ENCODE measurements around the gene EXOC6.

Gene EXOC6

DNA sequence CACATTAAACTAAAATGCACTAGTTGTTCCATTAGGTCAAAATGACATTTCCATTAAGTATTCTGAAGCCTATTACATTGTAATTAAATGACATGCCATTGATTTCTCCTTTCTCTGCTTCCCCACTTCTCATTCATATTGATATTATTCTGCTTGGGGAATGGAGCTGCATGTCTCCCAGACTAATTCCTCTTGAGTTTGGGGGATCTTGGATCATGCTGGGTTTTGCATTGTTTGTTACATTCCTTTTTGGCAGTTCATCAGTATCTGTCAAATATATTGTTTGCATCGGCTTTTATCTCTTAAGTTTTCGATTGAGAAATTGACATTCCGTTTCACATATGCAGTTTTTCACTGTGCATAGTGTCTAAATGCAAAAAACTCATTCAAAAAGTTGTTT is 147.2 kb downstream of the EXOC6 start:
- no peak overlapping the region for H3K9ac ChIP-seq (ENCODE audit: low read depth, low read length)
- H3K27me3 ChIP-seq (ENCODE audit: insufficient read depth, low read length), result no peaks in the 10 kb centered on the region
- no peaks in the 10 kb centered on the region for H3K36me3 ChIP-seq (ENCODE audit: insufficient read depth, low read depth, low read length)
- H3K27ac ChIP-seq (ENCODE audit: low read length), result no peak overlapping the region
- H3K4me3 ChIP-seq (ENCODE audit: low read length), result peak overlapping the region; percentile 25; the same call in 1 of the 2 replicates
- peaks cover 19% of the 10 kb centered on the region for H3K4me1 ChIP-seq (ENCODE audit: insufficient read depth, low read length)
- H3K9me3 ChIP-seq (ENCODE audit: insufficient read depth, low read depth, low read length), result no peaks in the 10 kb centered on the region

DNA sequence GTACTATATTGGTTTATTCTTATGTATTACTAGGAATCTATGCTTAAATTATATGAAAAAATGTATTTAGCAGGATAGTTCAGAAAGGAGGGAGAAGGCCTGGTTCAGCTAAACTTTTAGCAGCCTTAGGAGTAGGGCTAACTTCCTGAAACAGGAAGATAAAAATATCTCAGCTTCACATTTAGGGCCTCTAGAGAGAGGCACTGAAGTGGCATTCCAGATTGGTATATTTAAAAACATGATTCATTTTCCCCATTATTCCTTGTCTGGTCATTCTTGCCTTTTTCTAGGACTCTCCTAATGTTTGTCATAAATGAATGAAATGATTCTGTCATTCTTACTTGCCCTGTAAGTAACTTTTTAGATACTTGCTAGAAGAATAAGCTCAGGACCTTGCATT is 149.3 kb downstream of the EXOC6 start:
- H3K27me3 ChIP-seq (ENCODE audit: insufficient read depth, low read length), result no peaks in the 10 kb centered on the region
- H3K4me3 ChIP-seq (ENCODE audit: low read length), result no peak overlapping the region
- H3K4me1 ChIP-seq (ENCODE audit: insufficient read depth, low read length), result peaks cover 19% of the 10 kb centered on the region
- no peaks in the 10 kb centered on the region for H3K9me3 ChIP-seq (ENCODE audit: insufficient read depth, low read depth, low read length)
- no peak overlapping the region for H3K27ac ChIP-seq (ENCODE audit: low read length)
- no peak overlapping the region for H3K9ac ChIP-seq (ENCODE audit: low read depth, low read length)
- no peaks in the 10 kb centered on the region for H3K36me3 ChIP-seq (ENCODE audit: insufficient read depth, low read depth, low read length)

DNA sequence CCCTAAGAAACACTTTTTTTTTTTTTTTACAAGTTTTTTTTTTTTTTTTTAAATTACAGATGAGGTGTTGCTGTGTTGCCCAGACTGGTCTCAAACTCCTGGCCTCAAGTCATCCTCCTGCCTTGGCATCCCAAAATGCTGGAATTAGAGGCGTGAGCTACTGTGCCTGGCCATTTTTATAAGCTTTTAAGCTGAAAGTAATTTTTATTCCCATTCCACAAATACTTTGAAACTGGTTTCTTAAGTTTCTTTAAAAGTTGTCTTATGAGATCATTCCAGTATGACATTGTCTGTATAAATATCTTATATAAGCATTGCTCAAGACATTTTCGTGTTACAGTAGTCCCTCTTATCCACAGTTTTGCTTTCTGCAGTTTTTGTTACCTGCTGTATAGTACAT is 150.9 kb downstream of the EXOC6 start:
- Histone ChIP-seq H3K27ac (ENCODE audit: low read length) (no peak overlapping the region), H3K9ac (ENCODE audit: low read depth, low read length) (no peak overlapping the region), H3K4me3 (ENCODE audit: low read length) (no peak overlapping the region), H3K4me1 (ENCODE audit: insufficient read depth, low read length) (peaks cover 12% of the 10 kb centered on the region), H3K36me3 (ENCODE audit: insufficient read depth, low read depth, low read length) (no peaks in the 10 kb centered on the region), H3K9me3 (ENCODE audit: insufficient read depth, low read depth, low read length) (no peaks in the 10 kb centered on the region), H3K27me3 (ENCODE audit: insufficient read depth, low read length) (no peaks in the 10 kb centered on the region)

DNA sequence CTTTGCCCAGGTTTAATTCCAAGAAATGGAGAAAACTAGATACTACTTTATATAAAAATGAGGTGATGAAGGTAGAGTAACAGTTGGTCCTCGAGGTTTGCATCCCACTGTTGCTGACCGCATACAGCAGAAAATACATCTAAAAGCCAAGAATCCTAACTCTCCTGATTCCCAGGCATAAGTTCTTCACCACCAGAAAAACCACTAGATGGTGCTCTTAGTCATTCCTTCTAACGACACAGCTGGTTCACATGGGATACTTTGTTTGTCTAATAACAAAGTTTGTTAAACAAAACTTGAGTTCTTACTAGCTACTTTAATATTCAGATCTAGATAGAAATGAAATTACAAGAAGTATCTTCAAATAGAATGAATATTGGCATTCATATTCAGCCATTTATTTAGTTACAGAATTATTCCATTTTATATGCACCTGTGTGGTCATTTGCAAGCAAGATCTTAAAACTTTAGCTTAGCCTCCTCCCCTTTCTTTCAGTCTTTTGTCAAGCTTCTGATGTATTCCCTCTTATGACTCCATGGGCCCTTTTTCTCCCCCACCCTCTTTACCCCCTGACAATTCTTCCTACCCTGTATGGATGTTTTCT is 158.2 kb downstream of the EXOC6 start:
- H3K36me3 ChIP-seq (ENCODE audit: insufficient read depth, low read depth, low read length), result no peaks in the 10 kb centered on the region
- H3K9me3 ChIP-seq (ENCODE audit: insufficient read depth, low read depth, low read length), result no peaks in the 10 kb centered on the region
- H3K27me3 ChIP-seq (ENCODE audit: insufficient read depth, low read length), result no peaks in the 10 kb centered on the region
- H3K4me3 ChIP-seq (ENCODE audit: low read length), result no peak overlapping the region
- no peaks in the 10 kb centered on the region for H3K4me1 ChIP-seq (ENCODE audit: insufficient read depth, low read length)
- H3K9ac ChIP-seq (ENCODE audit: low read depth, low read length), result no peak overlapping the region
- H3K27ac ChIP-seq (ENCODE audit: low read length), result no peak overlapping the region

DNA sequence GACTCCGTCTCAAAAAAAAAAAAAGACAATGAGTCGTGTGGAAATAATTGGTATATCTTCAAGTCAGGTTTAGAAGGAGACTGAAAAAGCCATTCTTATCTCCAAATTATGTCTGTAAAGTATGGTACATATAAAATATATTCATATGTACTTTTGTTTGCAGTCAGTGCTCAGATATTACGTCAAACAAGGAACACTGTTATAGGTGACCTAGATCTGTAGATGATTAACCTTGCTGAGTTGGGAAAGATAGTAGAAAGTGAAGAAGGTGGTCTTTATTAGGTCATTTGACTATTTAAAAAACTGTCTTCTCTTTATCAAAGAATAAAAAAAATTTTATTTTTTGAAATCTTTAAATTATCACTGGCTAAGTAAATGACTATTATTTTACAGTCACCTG is 167.4 kb downstream of the EXOC6 start:
- no peak overlapping the region for H3K4me3 ChIP-seq (ENCODE audit: low read length)
- no peaks in the 10 kb centered on the region for H3K36me3 ChIP-seq (ENCODE audit: insufficient read depth, low read depth, low read length)
- H3K27ac ChIP-seq (ENCODE audit: low read length), result no peak overlapping the region
- H3K9me3 ChIP-seq (ENCODE audit: insufficient read depth, low read depth, low read length), result no peaks in the 10 kb centered on the region
- no peak overlapping the region for H3K9ac ChIP-seq (ENCODE audit: low read depth, low read length)
- no peaks in the 10 kb centered on the region for H3K27me3 ChIP-seq (ENCODE audit: insufficient read depth, low read length)
- H3K4me1 ChIP-seq (ENCODE audit: insufficient read depth, low read length), result no peaks in the 10 kb centered on the region

DNA sequence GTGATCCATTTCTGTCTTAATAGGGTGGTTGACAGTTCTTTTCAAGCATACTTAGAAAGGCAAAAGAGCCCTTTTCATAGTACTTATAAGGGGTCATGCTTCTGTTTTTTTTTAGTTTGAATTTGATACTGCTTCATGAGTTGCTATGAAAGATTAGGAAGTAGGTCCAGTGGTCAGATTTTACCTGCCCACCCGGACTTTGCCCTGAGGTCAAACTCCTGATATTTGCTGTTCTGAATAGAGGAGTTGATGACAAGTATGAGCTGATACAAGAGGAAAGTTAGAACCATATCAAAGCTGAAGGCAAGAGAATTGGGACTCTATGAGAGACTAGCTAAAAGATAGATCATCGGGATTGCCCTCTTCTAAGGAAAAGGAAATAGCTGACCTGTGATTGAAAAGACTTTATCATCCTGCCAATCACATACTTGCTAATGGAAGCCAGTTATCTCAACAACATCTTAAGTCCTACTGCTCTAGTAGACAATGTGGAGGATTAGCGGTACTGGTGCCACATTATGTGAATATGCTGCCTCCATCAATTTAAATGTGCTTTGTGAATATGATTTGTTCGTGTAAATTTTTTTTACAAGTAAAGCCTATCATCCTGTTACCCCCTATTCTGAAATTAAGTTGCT is 174.8 kb downstream of the EXOC6 start:
- Histone ChIP-seq H3K4me3 (ENCODE audit: low read length) (no peak overlapping the region), H3K27me3 (ENCODE audit: insufficient read depth, low read length) (no peaks in the 10 kb centered on the region)

DNA sequence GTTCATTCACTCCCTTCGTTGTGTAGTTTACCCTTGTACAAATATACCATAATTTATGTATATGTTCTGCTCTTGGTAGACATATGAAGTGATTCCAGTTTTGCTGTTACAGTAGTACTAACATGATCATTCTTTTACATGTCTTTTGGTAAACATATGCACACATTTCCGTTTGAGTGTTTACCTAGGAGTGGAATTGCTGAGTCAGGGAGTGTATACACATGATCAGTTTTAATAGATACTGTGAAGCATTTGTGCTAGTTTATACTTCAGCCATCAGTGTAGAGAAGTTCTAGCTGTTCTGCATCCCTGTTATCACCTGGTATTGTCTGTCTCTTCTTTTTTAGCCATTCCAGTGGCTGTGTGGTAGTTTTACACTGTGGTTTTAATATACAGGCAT is 177.8 kb downstream of the EXOC6 start:
- H3K27me3 ChIP-seq (ENCODE audit: insufficient read depth, low read length), result no peaks in the 10 kb centered on the region
- no peaks in the 10 kb centered on the region; the same call in 1 of the 2 replicates for H3K9me3 ChIP-seq (ENCODE audit: insufficient read depth, low read depth, low read length)
- H3K4me3 ChIP-seq (ENCODE audit: low read length), result no peak overlapping the region
- no peaks in the 10 kb centered on the region for H3K36me3 ChIP-seq (ENCODE audit: insufficient read depth, low read depth, low read length)
- no peak overlapping the region for H3K27ac ChIP-seq (ENCODE audit: low read length)
- H3K4me1 ChIP-seq (ENCODE audit: insufficient read depth, low read length), result peaks cover 9% of the 10 kb centered on the region; the same call in 1 of the 2 replicates
- H3K9ac ChIP-seq (ENCODE audit: low read depth, low read length), result no peak overlapping the region

More for the DNA sequence above, 174.8 kb downstream of the EXOC6 start:
- no peaks in the 10 kb centered on the region; the same call in 1 of the 2 replicates for H3K9me3 ChIP-seq (ENCODE audit: insufficient read depth, low read depth, low read length)
- no peak overlapping the region for H3K27ac ChIP-seq (ENCODE audit: low read length)
- no peaks in the 10 kb centered on the region for H3K36me3 ChIP-seq (ENCODE audit: insufficient read depth, low read depth, low read length)
- no peaks in the 10 kb centered on the region for H3K4me1 ChIP-seq (ENCODE audit: insufficient read depth, low read length)
- H3K9ac ChIP-seq (ENCODE audit: low read depth, low read length), result no peak overlapping the region

DNA sequence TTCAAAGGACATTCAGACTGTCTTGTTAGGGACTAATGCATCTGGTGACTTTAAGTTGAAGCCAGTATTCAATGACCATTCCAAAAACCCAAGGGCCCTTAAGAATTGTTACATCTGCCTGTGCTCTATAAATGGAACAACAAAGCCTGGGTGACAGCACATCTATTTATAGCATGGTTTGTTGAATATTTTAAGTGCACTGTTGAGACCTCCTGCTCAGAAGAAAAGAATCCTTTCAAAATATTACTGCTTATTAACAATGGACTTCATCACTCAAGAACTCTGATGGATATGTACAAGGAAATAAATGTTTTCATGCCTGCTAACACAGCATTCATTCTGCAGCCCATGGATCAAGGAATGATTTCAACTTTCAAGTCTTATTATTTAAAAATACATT is 179.2 kb downstream of the EXOC6 start:
- H3K27me3 ChIP-seq (ENCODE audit: insufficient read depth, low read length), result no peaks in the 10 kb centered on the region
- no peak overlapping the region for H3K4me3 ChIP-seq (ENCODE audit: low read length)
- no peak overlapping the region for H3K27ac ChIP-seq (ENCODE audit: low read length)
- H3K36me3 ChIP-seq (ENCODE audit: insufficient read depth, low read depth, low read length), result no peaks in the 10 kb centered on the region
- peaks cover 15% of the 10 kb centered on the region; the same call in 1 of the 2 replicates for H3K4me1 ChIP-seq (ENCODE audit: insufficient read depth, low read length)
- no peaks in the 10 kb centered on the region; the same call in 1 of the 2 replicates for H3K9me3 ChIP-seq (ENCODE audit: insufficient read depth, low read depth, low read length)
- no peak overlapping the region for H3K9ac ChIP-seq (ENCODE audit: low read depth, low read length)

DNA sequence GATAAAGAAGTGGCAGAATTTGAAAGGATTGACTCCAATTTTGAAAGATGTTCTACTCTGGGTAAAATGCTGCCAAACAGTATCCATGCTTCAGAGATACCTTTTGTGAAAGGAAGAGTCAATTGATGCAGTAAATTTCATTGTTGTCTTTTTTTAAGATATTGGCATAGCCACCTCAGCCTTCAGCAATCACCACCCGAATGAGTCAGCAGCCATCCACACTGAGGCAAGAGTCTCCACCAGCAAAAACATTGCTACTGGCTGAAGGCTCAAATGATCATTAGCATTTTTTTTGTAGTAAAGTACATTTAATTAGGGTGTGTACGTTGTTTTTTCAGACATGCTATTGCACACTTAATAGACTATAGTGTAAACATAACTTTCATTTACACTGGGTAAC is 180.6 kb downstream of the EXOC6 start:
- H3K27me3 ChIP-seq (ENCODE audit: insufficient read depth, low read length), result no peaks in the 10 kb centered on the region
- no peak overlapping the region for H3K27ac ChIP-seq (ENCODE audit: low read length)
- H3K9ac ChIP-seq (ENCODE audit: low read depth, low read length), result no peak overlapping the region
- peaks cover 22% of the 10 kb centered on the region for H3K4me1 ChIP-seq (ENCODE audit: insufficient read depth, low read length)
- no peaks in the 10 kb centered on the region; the same call in 1 of the 2 replicates for H3K9me3 ChIP-seq (ENCODE audit: insufficient read depth, low read depth, low read length)
- no peaks in the 10 kb centered on the region for H3K36me3 ChIP-seq (ENCODE audit: insufficient read depth, low read depth, low read length)
- H3K4me3 ChIP-seq (ENCODE audit: low read length), result no peak overlapping the region

DNA sequence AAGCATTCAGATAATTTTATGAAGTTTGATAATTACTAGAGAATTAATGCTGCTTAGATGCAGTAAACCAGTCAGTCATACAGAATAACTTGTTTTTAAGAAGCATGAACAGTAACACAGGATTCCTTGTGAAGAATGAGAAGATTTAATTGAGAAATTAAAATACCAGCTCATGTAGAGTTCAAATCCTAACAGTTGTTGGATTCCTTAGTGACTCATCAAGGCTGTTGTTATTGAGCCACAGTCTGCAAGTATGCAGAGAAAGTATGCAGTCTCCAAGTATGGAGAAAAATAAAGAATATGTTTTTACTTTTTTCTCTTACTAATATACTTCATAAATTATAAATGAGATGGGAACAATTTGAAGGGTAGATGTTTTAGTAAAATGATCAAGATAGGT is 182.1 kb downstream of the EXOC6 start:
- H3K4me3 ChIP-seq (ENCODE audit: low read length), result no peak overlapping the region
- H3K36me3 ChIP-seq (ENCODE audit: insufficient read depth, low read depth, low read length), result no peaks in the 10 kb centered on the region
- H3K4me1 ChIP-seq (ENCODE audit: insufficient read depth, low read length), result peaks cover 22% of the 10 kb centered on the region
- no peak overlapping the region for H3K27ac ChIP-seq (ENCODE audit: low read length)
- no peak overlapping the region for H3K9ac ChIP-seq (ENCODE audit: low read depth, low read length)
- H3K27me3 ChIP-seq (ENCODE audit: insufficient read depth, low read length), result no peaks in the 10 kb centered on the region
- H3K9me3 ChIP-seq (ENCODE audit: insufficient read depth, low read depth, low read length), result no peaks in the 10 kb centered on the region; the same call in 1 of the 2 replicates

DNA sequence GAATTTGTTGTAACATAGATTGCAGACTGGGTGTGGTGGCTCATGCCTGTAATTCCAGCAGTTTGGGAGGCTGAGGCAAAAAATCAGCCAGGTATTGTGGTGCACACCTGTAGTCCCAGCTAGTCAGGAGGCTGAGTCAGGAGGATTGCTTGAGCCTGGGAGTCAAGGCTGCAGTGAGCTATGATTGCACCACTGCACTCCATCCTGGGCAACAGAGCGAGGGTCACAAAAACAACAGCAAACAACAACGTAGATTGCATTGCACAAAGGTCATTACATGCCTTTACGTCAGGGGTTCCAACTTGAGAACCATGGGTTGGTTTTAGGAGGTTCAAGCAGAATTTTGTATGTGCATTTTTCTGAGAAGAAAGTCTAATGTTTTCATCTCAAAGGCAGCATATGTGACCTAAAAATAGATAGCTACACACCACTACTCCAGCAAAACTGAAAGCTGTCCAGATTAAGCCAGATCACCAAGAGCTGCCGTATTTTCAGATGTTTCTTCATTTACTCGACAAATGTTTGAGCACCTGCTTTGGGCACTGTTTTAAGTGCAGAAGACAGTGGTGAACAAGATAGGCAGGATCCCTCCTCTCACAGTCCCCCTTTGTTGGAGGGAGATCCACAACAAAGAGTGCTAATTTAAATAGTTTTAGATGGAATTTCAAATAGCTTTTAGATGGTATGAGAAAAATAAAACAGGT is 183.9 kb downstream of the EXOC6 start:
- H3K4me3 ChIP-seq (ENCODE audit: low read length), result no peak overlapping the region
- no peaks in the 10 kb centered on the region for H3K36me3 ChIP-seq (ENCODE audit: insufficient read depth, low read depth, low read length)
- H3K4me1 ChIP-seq (ENCODE audit: insufficient read depth, low read length), result peaks cover 22% of the 10 kb centered on the region
- H3K27ac ChIP-seq (ENCODE audit: low read length), result no peak overlapping the region
- no peaks in the 10 kb centered on the region for H3K27me3 ChIP-seq (ENCODE audit: insufficient read depth, low read length)
- no peaks in the 10 kb centered on the region; the same call in 1 of the 2 replicates for H3K9me3 ChIP-seq (ENCODE audit: insufficient read depth, low read depth, low read length)
- no peak overlapping the region for H3K9ac ChIP-seq (ENCODE audit: low read depth, low read length)

DNA sequence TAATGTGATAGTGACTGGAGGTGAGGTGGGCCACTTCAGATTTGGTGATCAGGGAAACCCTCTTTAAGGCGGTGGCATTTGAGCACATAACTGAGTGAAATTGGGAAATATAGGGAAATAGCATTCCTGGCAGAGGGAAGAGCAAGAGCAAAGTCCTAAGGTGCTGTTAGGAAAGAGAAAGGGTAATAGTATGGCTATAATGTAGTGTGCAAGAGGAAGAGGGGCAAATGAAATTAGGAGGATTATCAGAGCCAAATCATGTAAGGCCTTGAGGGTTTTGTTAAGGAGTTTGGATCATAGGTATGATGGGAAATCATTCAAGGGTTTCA is 184.5 kb downstream of the EXOC6 start:
- H3K4me3 ChIP-seq (ENCODE audit: low read length), result no peak overlapping the region
- H3K36me3 ChIP-seq (ENCODE audit: insufficient read depth, low read depth, low read length), result no peaks in the 10 kb centered on the region
- no peak overlapping the region for H3K9ac ChIP-seq (ENCODE audit: low read depth, low read length)
- H3K27me3 ChIP-seq (ENCODE audit: insufficient read depth, low read length), result no peaks in the 10 kb centered on the region
- peaks cover 22% of the 10 kb centered on the region for H3K4me1 ChIP-seq (ENCODE audit: insufficient read depth, low read length)
- no peaks in the 10 kb centered on the region; the same call in 1 of the 2 replicates for H3K9me3 ChIP-seq (ENCODE audit: insufficient read depth, low read depth, low read length)
- H3K27ac ChIP-seq (ENCODE audit: low read length), result no peak overlapping the region

All from iPS-20b (cell line).